Measurements from ENCODE around the gene ALOX15B.
A peak's percentile ranks its signal among the peaks of the same experiment; 100 is the strongest.

ALOX15B gene

DNA sequence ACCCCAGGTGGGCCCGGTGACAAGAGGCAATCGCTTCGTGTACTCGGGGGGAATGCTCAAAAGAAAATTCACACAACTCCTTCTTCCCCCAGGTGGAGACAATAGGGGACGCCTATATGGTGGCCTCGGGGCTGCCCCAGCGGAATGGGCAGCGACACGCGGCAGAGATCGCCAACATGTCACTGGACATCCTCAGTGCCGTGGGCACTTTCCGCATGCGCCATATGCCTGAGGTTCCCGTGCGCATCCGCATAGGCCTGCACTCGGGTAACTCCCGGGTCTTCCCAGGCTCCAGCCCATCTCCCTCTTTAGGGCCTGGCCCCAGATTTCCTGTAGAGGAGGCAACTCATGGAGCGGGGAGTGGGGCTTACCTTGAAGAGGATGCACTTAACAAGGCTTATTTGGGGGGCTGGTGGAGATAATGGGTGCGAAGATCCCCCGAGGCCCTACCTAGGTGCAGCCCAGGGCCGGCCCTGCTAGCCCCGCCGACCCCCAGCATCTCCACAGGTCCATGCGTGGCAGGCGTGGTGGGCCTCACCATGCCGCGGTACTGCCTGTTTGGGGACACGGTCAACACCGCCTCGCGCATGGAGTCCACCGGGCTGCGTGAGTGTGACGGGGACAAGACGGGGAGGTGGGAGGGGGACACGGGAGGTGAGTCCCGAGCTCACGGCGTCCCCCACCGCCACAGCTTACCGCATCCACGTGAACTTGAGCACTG is 23.5 kb upstream of the ALOX15B start:
- Histone ChIP-seq H3K4me1 (ENCODE audit: control insufficient read depth in 1 of 2, insufficient read depth in 2 of 2, low read length in 2 of 2) (peaks cover 0 to 13% of the 10 kb centered on the region in 2 donors), H3K27ac (ENCODE audit: low read length) (no peak overlapping the region), H3K36me3 (ENCODE audit: control insufficient read depth in 1 of 2, insufficient read depth in 2 of 2, low read length in 2 of 2) (no peaks in the 10 kb centered on the region), H3K4me3 (ENCODE audit: low read depth in 1 of 2, low read length in 2 of 2) (peak overlapping the region; percentile 48 to 50), H3K27me3 (ENCODE audit: low read depth, low read length) (peaks cover 13% of the 10 kb centered on the region), H3K9me3 (ENCODE audit: control insufficient read depth in 1 of 2, low read length in 2 of 2) (no peaks in the 10 kb centered on the region)

DNA sequence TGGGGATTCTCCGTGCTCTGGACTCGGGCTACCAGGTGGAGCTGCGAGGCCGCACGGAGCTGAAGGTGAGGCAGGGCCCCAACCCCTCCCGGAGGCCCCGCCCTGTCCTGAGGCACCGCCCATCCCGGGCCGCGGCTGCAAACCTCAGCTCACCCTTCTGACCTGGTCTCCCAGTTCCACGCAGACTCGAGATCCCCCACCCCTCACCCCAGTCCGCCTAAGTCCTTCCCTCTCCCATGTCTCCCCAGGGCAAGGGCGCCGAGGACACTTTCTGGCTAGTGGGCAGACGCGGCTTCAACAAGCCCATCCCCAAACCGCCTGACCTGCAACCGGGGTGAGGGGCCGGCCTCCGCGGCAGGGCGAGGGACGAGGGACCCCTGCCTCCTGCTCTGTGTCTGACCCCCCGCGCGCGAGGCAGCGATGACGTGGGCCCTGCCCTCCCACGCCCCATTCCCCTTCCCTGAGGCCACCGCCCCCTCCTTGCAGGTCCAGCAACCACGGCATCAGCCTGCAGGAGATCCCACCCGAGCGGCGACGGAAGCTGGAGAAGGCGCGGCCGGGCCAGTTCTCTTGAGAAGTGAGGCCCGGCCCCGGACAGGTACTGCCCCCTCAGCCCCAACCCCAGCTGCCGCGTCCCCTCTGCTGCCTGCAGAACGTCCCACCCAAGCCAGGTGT is 22.8 kb upstream of the ALOX15B start:
- H3K27me3 ChIP-seq (ENCODE audit: low read depth, low read length) = peaks cover 13% of the 10 kb centered on the region
- H3K27ac ChIP-seq (ENCODE audit: low read length) = no peak overlapping the region
- H3K4me1 ChIP-seq (ENCODE audit: control insufficient read depth in 1 of 2, insufficient read depth in 2 of 2, low read length in 2 of 2) = peaks cover 0 to 13% of the 10 kb centered on the region in 2 donors
- H3K4me3 ChIP-seq (ENCODE audit: low read depth in 1 of 2, low read length in 2 of 2) = peak overlapping the region; percentile 48 to 50
- no peaks in the 10 kb centered on the region for H3K9me3 ChIP-seq (ENCODE audit: control insufficient read depth in 1 of 2, low read length in 2 of 2)
- H3K36me3 ChIP-seq (ENCODE audit: control insufficient read depth in 1 of 2, insufficient read depth in 2 of 2, low read length in 2 of 2) = no peaks in the 10 kb centered on the region

DNA sequence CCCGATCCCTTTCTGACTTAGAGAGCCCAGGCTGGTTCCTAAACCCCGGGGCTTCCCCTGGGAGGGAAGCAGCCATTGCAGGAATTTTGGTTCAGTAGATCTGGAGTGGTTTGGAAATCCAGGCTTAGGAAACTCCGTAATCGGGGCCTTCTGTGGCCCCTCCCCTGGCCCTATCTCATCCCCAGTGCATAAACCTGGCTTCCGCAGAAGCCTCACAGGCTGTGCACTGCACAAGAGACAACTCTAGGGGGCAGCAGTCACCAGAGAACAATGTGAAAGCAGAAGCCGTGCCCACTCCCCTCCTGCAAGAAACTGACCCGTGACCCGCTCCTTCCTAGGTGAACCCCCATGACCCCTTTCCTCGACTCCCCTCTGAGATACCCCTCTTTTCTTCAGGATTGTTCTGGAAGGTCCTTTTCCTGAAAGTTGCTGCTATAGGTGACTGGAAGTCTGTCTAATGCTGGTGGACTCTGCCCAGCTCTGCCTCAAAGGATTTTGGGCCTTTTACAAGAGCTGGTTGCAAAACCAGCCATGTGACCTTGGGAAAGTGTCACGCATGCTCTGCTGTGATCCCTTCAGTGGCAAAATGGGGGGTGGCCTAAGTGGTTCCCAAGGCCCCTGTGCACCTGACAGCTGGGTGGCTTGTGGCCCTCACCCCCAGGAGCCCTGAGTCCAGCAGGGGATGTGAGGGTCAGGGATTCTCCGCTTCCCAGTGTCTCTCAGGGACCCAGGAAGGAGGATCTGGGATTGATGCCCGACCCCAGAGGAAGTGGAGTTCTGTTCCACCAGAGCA is 22.0 kb upstream of the ALOX15B start:
- no peaks in the 10 kb centered on the region for H3K9me3 ChIP-seq (ENCODE audit: control insufficient read depth in 1 of 2, low read length in 2 of 2)
- peak overlapping the region; percentile 48 to 50 for H3K4me3 ChIP-seq (ENCODE audit: low read depth in 1 of 2, low read length in 2 of 2)
- peaks cover 13% of the 10 kb centered on the region for H3K27me3 ChIP-seq (ENCODE audit: low read depth, low read length)
- H3K4me1 ChIP-seq (ENCODE audit: control insufficient read depth in 1 of 2, insufficient read depth in 2 of 2, low read length in 2 of 2) = peaks cover 0 to 13% of the 10 kb centered on the region in 2 donors
- no peaks in the 10 kb centered on the region for H3K36me3 ChIP-seq (ENCODE audit: control insufficient read depth in 1 of 2, insufficient read depth in 2 of 2, low read length in 2 of 2)
- no peak overlapping the region for H3K27ac ChIP-seq (ENCODE audit: low read length)

DNA sequence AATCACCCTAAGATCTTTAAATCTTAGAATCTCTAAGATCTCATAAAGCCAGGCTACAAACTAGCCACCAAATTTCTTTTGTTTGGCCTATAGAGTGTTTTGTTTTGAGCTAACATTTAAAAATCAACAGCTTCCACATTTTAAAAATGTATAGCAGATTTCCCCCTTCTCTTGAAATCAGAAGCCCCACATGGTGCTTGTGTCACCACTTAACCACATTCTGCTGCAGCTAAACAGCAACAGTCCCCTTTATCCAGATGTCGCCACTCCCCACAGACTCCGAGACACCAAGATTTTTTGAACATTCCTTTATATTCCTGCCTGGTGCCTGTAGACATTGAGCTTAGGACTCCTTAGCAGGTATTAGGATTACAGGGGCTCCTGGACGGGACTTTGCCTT is 20.4 kb upstream of the ALOX15B start:
- no peak overlapping the region for H3K27ac ChIP-seq (ENCODE audit: low read length)
- peaks cover 0 to 13% of the 10 kb centered on the region in 2 donors for H3K4me1 ChIP-seq (ENCODE audit: control insufficient read depth in 1 of 2, insufficient read depth in 2 of 2, low read length in 2 of 2)
- H3K4me3 ChIP-seq (ENCODE audit: low read depth in 1 of 2, low read length in 2 of 2) = no peak overlapping the region
- no peaks in the 10 kb centered on the region for H3K9me3 ChIP-seq (ENCODE audit: control insufficient read depth in 1 of 2, low read length in 2 of 2)
- H3K36me3 ChIP-seq (ENCODE audit: control insufficient read depth in 1 of 2, insufficient read depth in 2 of 2, low read length in 2 of 2) = no peaks in the 10 kb centered on the region
- peaks cover 13% of the 10 kb centered on the region for H3K27me3 ChIP-seq (ENCODE audit: low read depth, low read length)

GRCh38 chr17:8019166-8019565 is 19.7 kb upstream of the ALOX15B start:
- H3K36me3 ChIP-seq (ENCODE audit: control insufficient read depth in 1 of 2, insufficient read depth in 2 of 2, low read length in 2 of 2) = no peaks in the 10 kb centered on the region
- peaks cover 10% of the 10 kb centered on the region for H3K27me3 ChIP-seq (ENCODE audit: low read depth, low read length)
- no peak overlapping the region for H3K4me3 ChIP-seq (ENCODE audit: low read depth in 1 of 2, low read length in 2 of 2)
- peaks cover 0 to 13% of the 10 kb centered on the region in 2 donors for H3K4me1 ChIP-seq (ENCODE audit: control insufficient read depth in 1 of 2, insufficient read depth in 2 of 2, low read length in 2 of 2)
- H3K9me3 ChIP-seq (ENCODE audit: control insufficient read depth in 1 of 2, low read length in 2 of 2) = no peaks in the 10 kb centered on the region
- no peak overlapping the region for H3K27ac ChIP-seq (ENCODE audit: low read length)

DNA sequence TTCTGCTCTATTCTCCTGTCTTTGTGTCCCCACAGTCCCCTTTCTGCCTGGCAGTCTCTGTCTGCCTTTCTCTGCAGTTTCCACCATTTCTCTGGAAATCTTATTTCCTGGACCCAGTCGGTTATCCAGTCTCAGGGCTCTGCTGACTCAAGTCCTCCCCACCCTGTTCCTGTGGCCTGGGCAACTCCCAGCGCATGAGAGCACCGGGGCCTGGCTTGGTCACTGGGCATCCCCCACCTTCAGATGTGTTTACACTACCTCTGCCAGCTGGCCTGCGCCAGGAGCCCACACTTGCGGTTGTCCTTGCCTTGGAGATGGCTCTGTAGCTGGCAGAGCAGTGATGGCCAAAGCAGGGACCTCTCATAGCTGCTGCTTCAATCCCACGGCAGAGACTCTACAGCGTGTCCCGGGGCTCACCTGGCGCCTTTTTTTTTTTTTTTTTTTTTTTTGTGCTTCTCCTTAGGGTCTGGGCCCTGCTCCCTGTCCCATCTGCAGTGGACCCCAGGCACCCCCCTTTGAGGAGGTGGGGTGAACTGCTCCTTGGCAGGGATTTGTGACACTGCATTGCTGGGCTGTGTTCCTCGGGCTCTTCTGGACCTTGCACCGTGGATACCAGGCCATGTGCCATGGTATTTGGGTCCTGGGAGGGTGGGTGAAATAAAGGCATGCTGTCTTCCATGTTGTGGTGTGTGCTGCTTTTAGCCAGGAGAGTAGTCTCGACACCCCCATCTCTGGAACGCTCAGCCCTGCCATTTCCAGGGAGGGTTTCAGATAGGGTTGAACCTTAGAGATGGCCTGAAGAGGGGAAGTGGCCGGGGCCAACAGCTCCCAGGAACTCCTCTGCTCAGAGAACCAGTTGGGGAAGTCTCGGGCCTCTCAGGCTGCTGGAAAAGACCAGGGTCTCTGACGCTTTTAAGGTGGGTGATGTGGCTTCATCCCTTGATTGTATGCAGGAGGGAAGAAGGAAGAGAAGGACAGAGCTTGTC is 18.9 kb upstream of the ALOX15B start:
- Histone ChIP-seq H3K27ac (ENCODE audit: low read length) (no peak overlapping the region), H3K4me1 (ENCODE audit: control insufficient read depth in 1 of 2, insufficient read depth in 2 of 2, low read length in 2 of 2) (peaks cover 0 to 13% of the 10 kb centered on the region in 2 donors), H3K27me3 (ENCODE audit: low read depth, low read length) (peaks cover 9% of the 10 kb centered on the region), H3K9me3 (ENCODE audit: control insufficient read depth in 1 of 2, low read length in 2 of 2) (no peaks in the 10 kb centered on the region), H3K36me3 (ENCODE audit: control insufficient read depth in 1 of 2, insufficient read depth in 2 of 2, low read length in 2 of 2) (no peaks in the 10 kb centered on the region), H3K4me3 (ENCODE audit: low read depth in 1 of 2, low read length in 2 of 2) (no peak overlapping the region)

GRCh38 chr17:8020776-8021564 is 17.9 kb upstream of the ALOX15B start:
- no peaks in the 10 kb centered on the region for H3K27me3 ChIP-seq (ENCODE audit: low read depth, low read length)
- no peak overlapping the region for H3K4me3 ChIP-seq (ENCODE audit: low read depth in 1 of 2, low read length in 2 of 2)
- H3K9me3 ChIP-seq (ENCODE audit: control insufficient read depth in 1 of 2, low read length in 2 of 2) = no peaks in the 10 kb centered on the region
- H3K36me3 ChIP-seq (ENCODE audit: control insufficient read depth in 1 of 2, insufficient read depth in 2 of 2, low read length in 2 of 2) = no peaks in the 10 kb centered on the region
- no peak overlapping the region for H3K27ac ChIP-seq (ENCODE audit: low read length)
- peaks cover 0 to 7% of the 10 kb centered on the region in 2 donors for H3K4me1 ChIP-seq (ENCODE audit: control insufficient read depth in 1 of 2, insufficient read depth in 2 of 2, low read length in 2 of 2)

GRCh38 chr17:8021565-8022359 is 17.1 kb upstream of the ALOX15B start:
- Histone ChIP-seq H3K27me3 (ENCODE audit: low read depth, low read length) (no peaks in the 10 kb centered on the region), H3K9me3 (ENCODE audit: control insufficient read depth in 1 of 2, low read length in 2 of 2) (no peaks in the 10 kb centered on the region), H3K27ac (ENCODE audit: low read length) (no peak overlapping the region), H3K36me3 (ENCODE audit: control insufficient read depth in 1 of 2, insufficient read depth in 2 of 2, low read length in 2 of 2) (no peaks in the 10 kb centered on the region), H3K4me3 (ENCODE audit: low read depth in 1 of 2, low read length in 2 of 2) (no peak overlapping the region), H3K4me1 (ENCODE audit: control insufficient read depth in 1 of 2, insufficient read depth in 2 of 2, low read length in 2 of 2) (no peaks in the 10 kb centered on the region)

GRCh38 chr17:8022360-8023003 is 16.4 kb upstream of the ALOX15B start:
- Histone ChIP-seq H3K9me3 (ENCODE audit: control insufficient read depth in 1 of 2, low read length in 2 of 2) (no peaks in the 10 kb centered on the region), H3K27ac (ENCODE audit: low read length) (no peak overlapping the region), H3K27me3 (ENCODE audit: low read depth, low read length) (peaks cover 5% of the 10 kb centered on the region), H3K4me1 (ENCODE audit: control insufficient read depth in 1 of 2, insufficient read depth in 2 of 2, low read length in 2 of 2) (no peaks in the 10 kb centered on the region), H3K36me3 (ENCODE audit: control insufficient read depth in 1 of 2, insufficient read depth in 2 of 2, low read length in 2 of 2) (no peaks in the 10 kb centered on the region), H3K4me3 (ENCODE audit: low read depth in 1 of 2, low read length in 2 of 2) (no peak overlapping the region)

All from muscle layer of duodenum (tissue), 2 donors.